HepG2 (cell line): ENCODE data around the gene SND1. TPM values are rescaled to one million over a fixed set of nuclear protein-coding genes. Genes with fewer than 3 reads are reported as not detected.

ENCODE experiments used
- ATAC-seq: fragments of 200-7000 bp; cut with Tn5 transposase; 3 replicates; pipeline ENCODE4 v1.9.1; 2020; ENCODE audit warnings: mild to moderate bottlenecking, moderate library complexity
- BruUV-seq: library from RNA; stranded (reverse); fragments of 400-500 nt; replicated peaks from 2 replicates; lab custom pipeline; 2021; lab: Mats Ljungman, UMichigan
- CTCF ChIA-PET: fragments of 300-600 bp; formaldehyde crosslinking; extraction: SDS; loops from one replicate; lab custom pipeline; 2021; ENCODE audit warnings: low total read pairs, inconsistent platforms, low intra/inter-chr PET ratio; lab: Yijun Ruan, JAX
- POLR2A ChIA-PET: fragments of 350-600 bp; sonication (Branson Sonifier 250); formaldehyde crosslinking; loops from one replicate; lab custom pipeline; 2020; ENCODE audit warnings: antibody characterized with exemption, inconsistent platforms; lab: Yijun Ruan, JAX
- DNase-seq: peaks from one replicate; pipeline ENCODE4 v3.0.0-alpha.2; 2015; ENCODE audit warnings: low spot score
- FAIRE-seq: peaks from 3 replicates; lab custom pipeline; 2011; peaks lifted over from hg19 to GRCh38; lab: Jason Lieb, UNC
- H2AFZ ChIP-seq: one replicate; pipeline ENCODE4 v1.6.1; 2011; ENCODE audit warnings: low read length, inconsistent platforms
- H3K27ac ChIP-seq: fragments of 300-600 bp; 3 replicates; pipeline ENCODE4 v1.8.0; 2011; ENCODE audit warnings: mixed run types, mild to moderate bottlenecking, mixed read lengths, low read length, inconsistent platforms; ENCODE audit not compliant: insufficient read depth; ENCODE audit errors: extremely low read length
- H3K27me3 ChIP-seq, 2 experiments: fragments of 200-600 bp in 1 of 2; 2 replicates in 1 of 2; 3 replicates in 1 of 2; pipeline versions ENCODE4 v1.6.0 to v1.8.0; 2011; ENCODE audit warnings: low read length in 2 of 2, mild to moderate bottlenecking in 2 of 2, moderate library complexity in 2 of 2, inconsistent platforms in 1 of 2; ENCODE audit not compliant: insufficient read depth in 2 of 2, control insufficient read depth in 1 of 2
- H3K36me3 ChIP-seq, 2 experiments: fragments of 200-600 bp in 1 of 2; replicated peaks in 1 of 2; 2 replicates in 1 of 2; 3 replicates in 1 of 2; pipeline versions ENCODE4 v1.5.1 to v1.8.0; 2011; ENCODE audit warnings: low read length in 2 of 2, inconsistent platforms in 1 of 2; ENCODE audit not compliant: insufficient read depth in 2 of 2, control insufficient read depth in 1 of 2
- H3K4me1 ChIP-seq: 2 replicates; pipeline ENCODE4 v1.5.1; 2012; ENCODE audit warnings: low read length, inconsistent platforms; ENCODE audit not compliant: insufficient read depth
- H3K4me2 ChIP-seq: 2 replicates; pipeline ENCODE4 v1.6.0; 2011; ENCODE audit warnings: low read depth, low read length, inconsistent platforms
- H3K4me3 ChIP-seq, 3 experiments: fragments of 200-600 bp in 1 of 3; sonication (generic), shearing (Covaris generic) in 1 of 3; replicated peaks in 1 of 3; 2 replicates each; pipeline ENCODE4 v1.5.1; 2011 to 2016; ENCODE audit warnings: low read length in 3 of 3, inconsistent platforms in 2 of 3, low read depth in 2 of 3, mild to moderate bottlenecking in 2 of 3, control low read depth in 1 of 3, mixed read lengths in 1 of 3; ENCODE audit not compliant: insufficient read depth in 1 of 3
- H3K79me2 ChIP-seq: one replicate; pipeline ENCODE4 v1.6.1; 2011; ENCODE audit warnings: low read length, inconsistent platforms; ENCODE audit not compliant: insufficient read depth
- H3K9ac ChIP-seq: 2 replicates; pipeline ENCODE4 v1.6.0; 2011; ENCODE audit warnings: mild to moderate bottlenecking, low read depth, low read length, inconsistent platforms; ENCODE audit not compliant: insufficient read depth
- H3K9me3 ChIP-seq: 2 replicates; pipeline ENCODE4 v1.5.1; 2012; ENCODE audit warnings: mild to moderate bottlenecking, low read length
- H4K20me1 ChIP-seq: 2 replicates; pipeline ENCODE4 v1.6.0; 2011; ENCODE audit warnings: inconsistent platforms, mild to moderate bottlenecking, low read length, moderate library complexity; ENCODE audit not compliant: insufficient read depth
- CENPBD1 ChIP-seq: sonication (generic); formaldehyde crosslinking; IDR thresholded peaks from 2 replicates; pipeline ENCODE4 v1.8.0; 2022; ENCODE audit warnings: missing genetic modification reagents, low read depth, mild to moderate bottlenecking, borderline replicate concordance
- CREB3 ChIP-seq: sonication (generic); formaldehyde crosslinking; IDR thresholded peaks from 2 replicates; pipeline ENCODE4 v1.5.0; 2020; ENCODE audit warnings: missing genetic modification reagents
- FOXA3 ChIP-seq: IDR thresholded peaks from 2 replicates; pipeline ENCODE4 v1.6.1; 2016; ENCODE audit warnings: missing genetic modification reagents, missing compliant biosample characterization
- GMEB1 ChIP-seq: sonication (generic); formaldehyde crosslinking; IDR thresholded peaks from 2 replicates; pipeline ENCODE4 v1.5.1; 2020; ENCODE audit warnings: missing genetic modification reagents, mild to moderate bottlenecking, borderline replicate concordance
- PRDM4 ChIP-seq: sonication (generic); formaldehyde crosslinking; IDR thresholded peaks from 2 replicates; pipeline ENCODE4 v1.9.0; 2021; ENCODE audit warnings: missing genetic modification reagents, borderline replicate concordance
- REXO4 ChIP-seq: sonication (generic); formaldehyde crosslinking; IDR thresholded peaks from 2 replicates; pipeline ENCODE4 v1.8.0; 2022; ENCODE audit warnings: missing genetic modification reagents, mild to moderate bottlenecking, borderline replicate concordance
- XBP1 ChIP-seq: sonication (generic); formaldehyde crosslinking; IDR thresholded peaks from 2 replicates; pipeline ENCODE4 v1.5.0; 2020; ENCODE audit warnings: missing genetic modification reagents
- ZBTB21 ChIP-seq: sonication (generic); formaldehyde crosslinking; IDR thresholded peaks from 2 replicates; pipeline ENCODE4 v1.4.0; 2020; ENCODE audit warnings: missing genetic modification reagents
- ZNF7 ChIP-seq: IDR thresholded peaks from 2 replicates; pipeline ENCODE4 v1.6.1; 2016; ENCODE audit warnings: missing biosample characterization, missing genetic modification reagents
- ZNF878 ChIP-seq: sonication (generic); formaldehyde crosslinking; IDR thresholded peaks from 2 replicates; pipeline ENCODE4 v1.8.1; 2023; ENCODE audit warnings: mild to moderate bottlenecking, missing genetic modification reagents, moderate library complexity
- WGBS: methylation state at CpG from one replicate; pipeline ENCODE4 v1.1.6; 2017; ENCODE audit warnings: low lambda C conversion rate; 5-methylcytosine and 5-hydroxymethylcytosine counted together
- in situ Hi-C: cut with HindIII; loops from 2 replicates; pipeline ENCODE4 v1.10.0; 2017; ENCODE audit warnings: low pct_unique_long_range_greater_than_20kb; ENCODE audit not compliant: extremely low pct_ligation_motif_present
- intact Hi-C: fragments of 100-400 bp; cut with micrococcal nuclease; formaldehyde crosslinking; loops from one replicate; pipeline ENCODE4 v1.10.0; 2022; ENCODE audit not compliant: unreplicated experiment
- polyA plus RNA-seq, 8 experiments: library from polyadenylated mRNA; depleted of rRNA in 3 of 8; stranded (reverse) in 7 of 8; unstranded in 1 of 8; fragments of >200 nt; fragmentation: Illumina TruSeq in 4 of 8; extraction: Trizol in 4 of 8; gene quantifications; 2 replicates each; pipeline versions ENCODE4 v1.2.1 to v1.2.3, GENCODE V29; 2011 to 2016; ENCODE audit warnings: low read depth in 4 of 8, missing spikeins in 1 of 8, mixed read lengths in 1 of 8; ENCODE audit not compliant: insufficient read depth in 1 of 8
- total RNA-seq, 5 experiments: library from RNA; depleted of rRNA; stranded (reverse); fragments of >200 nt; fragmentation: Illumina TruSeq; extraction: Trizol; gene quantifications; 2 replicates each; pipeline ENCODE4 v1.2.3, GENCODE V29; 2016; ENCODE audit warnings: low read depth in 1 of 5

The SND1 gene
- total and polyA plus RNA-seq, 2 of the 13 experiments (the other 11 are each of a cell fraction or from before 2014, with no cell fraction given), result 110 to 182 TPM

GRCh38 chr7:127678947-127679346, 27.0 kb downstream of the SND1 start (continued):
- TF ChIP-seq CREB3 (CRISPR knock-in tag) (no peak), GMEB1 (CRISPR knock-in tag) (no peak), FOXA3 (no peak), CENPBD1 (no peak), PRDM4 (CRISPR knock-in tag) (no peak), ZBTB21 (no peak), XBP1 (CRISPR knock-in tag) (no peak)
- TF ChIP-seq, all 625 proteins: peak for 0

GRCh38 chr7:127680983-127681382, 29.0 kb downstream of the SND1 start:
- ChIA-PET POLR2A (no interaction called here), CTCF (no interaction called here)
- Histone ChIP-seq H3K9ac (no peak overlapping the region), H3K27ac (no peak overlapping the region), H3K9me3 (no peaks in the 10 kb centered on the region), H2AFZ (no peak overlapping the region), H4K20me1 (peaks cover 45% of the 10 kb centered on the region), H3K4me3 (no peak overlapping the region), H3K4me2 (no peak overlapping the region), H3K79me2 (peaks cover 83% of the 10 kb centered on the region), H3K27me3 (no peaks in the 10 kb centered on the region), H3K36me3 (peaks cover 6 to 28% of the 10 kb centered on the region in 2 experiments), H3K4me1 (no peaks in the 10 kb centered on the region; the same call in 1 of the 2 replicates)
- TF ChIP-seq ZNF878 (no peak), ZNF7 (CRISPR knock-in tag) (peak; percentile 92), REXO4 (CRISPR knock-in tag) (no peak)
- FAIRE-seq (no peak), DNase-seq (no peak), ATAC-seq (no peak; the same call in 2 of the 3 replicates)
- BruUV-seq, result no TSS peak
- WGBS, result 98% methylated on average over 3 of the region's 3 CpGs
- intact Hi-C loops, result no loop called here
- in situ Hi-C loops, result no loop called here
